Measurements from ENCODE around the gene OR5K4. TPM values are rescaled to one million over a fixed set of nuclear protein-coding genes. Genes with fewer than 3 reads are reported as not detected.

OR5K4 gene
- total RNA-seq, 1 donor from 2014 or later: not detected

- Histone ChIP-seq H3K36me3 (no peaks in the 10 kb centered on the region), H3K27me3 (ENCODE audit: low read depth) (no peaks in the 10 kb centered on the region), H3K4me1 (no peaks in the 10 kb centered on the region), H3K27ac (replicated peaks) (no peak overlapping the region), H3K4me3 (no peak overlapping the region), H3K9me3 (replicated peaks) (peaks cover 41% of the 10 kb centered on the region)
- intact Hi-C loops (cut with micrococcal nuclease): no loop called here
- no peak for TF ChIP-seq CTCF (IDR thresholded peaks at IDR 0.05; ENCODE audit: borderline replicate concordance)
- no peak for DNase-seq
Measured at GRCh38 chr3:98359250-98359649, 5.6 kb downstream of the OR5K4 start.

- Histone ChIP-seq H3K4me1 (no peaks in the 10 kb centered on the region), H3K4me3 (no peak overlapping the region), H3K9me3 (replicated peaks) (peaks cover 49% of the 10 kb centered on the region), H3K36me3 (no peaks in the 10 kb centered on the region), H3K27ac (replicated peaks) (no peak overlapping the region), H3K27me3 (ENCODE audit: low read depth) (no peaks in the 10 kb centered on the region)
- DNase-seq: no peak
- intact Hi-C loops (cut with micrococcal nuclease): no loop called here
- TF ChIP-seq CTCF (IDR thresholded peaks at IDR 0.05; ENCODE audit: borderline replicate concordance): no peak
Measured at GRCh38 chr3:98359993-98360675, 6.5 kb downstream of the OR5K4 start.

- Histone ChIP-seq H3K4me1 (no peaks in the 10 kb centered on the region), H3K9me3 (replicated peaks) (peaks cover 55% of the 10 kb centered on the region), H3K27ac (replicated peaks) (no peak overlapping the region), H3K27me3 (ENCODE audit: low read depth) (no peaks in the 10 kb centered on the region), H3K4me3 (no peak overlapping the region), H3K36me3 (no peaks in the 10 kb centered on the region)
- DNase-seq: no peak
- intact Hi-C loops (cut with micrococcal nuclease): no loop called here
- no peak for TF ChIP-seq CTCF (IDR thresholded peaks at IDR 0.05; ENCODE audit: borderline replicate concordance)
Measured at GRCh38 chr3:98360681-98361080, 7.0 kb downstream of the OR5K4 start.

GRCh38 chr3:98361289-98361688, 7.6 kb downstream of the OR5K4 start:
- H3K4me3 ChIP-seq: no peak overlapping the region
- H3K27ac ChIP-seq (replicated peaks): no peak overlapping the region
- intact Hi-C loops (cut with micrococcal nuclease): no loop called here
- no peak for TF ChIP-seq CTCF (IDR thresholded peaks at IDR 0.05; ENCODE audit: borderline replicate concordance)
- no peaks in the 10 kb centered on the region for H3K4me1 ChIP-seq
- no peaks in the 10 kb centered on the region for H3K36me3 ChIP-seq
- peaks cover 60% of the 10 kb centered on the region for H3K9me3 ChIP-seq (replicated peaks)
- no peaks in the 10 kb centered on the region for H3K27me3 ChIP-seq (ENCODE audit: low read depth)
- DNase-seq: no peak

- no peak for TF ChIP-seq CTCF (IDR thresholded peaks at IDR 0.05; ENCODE audit: borderline replicate concordance)
Measured at GRCh38 chr3:98367464-98368246, 14.0 kb downstream of the OR5K4 start.

More at GRCh38 chr3:98367464-98368246, 14.0 kb downstream of the OR5K4 start:
- H3K36me3 ChIP-seq: no peaks in the 10 kb centered on the region
- H3K9me3 ChIP-seq (replicated peaks): peaks cover 23% of the 10 kb centered on the region
- no peaks in the 10 kb centered on the region for H3K4me1 ChIP-seq
- H3K4me3 ChIP-seq: no peak overlapping the region
- H3K27me3 ChIP-seq (ENCODE audit: low read depth): no peaks in the 10 kb centered on the region
- intact Hi-C loops (cut with micrococcal nuclease): no loop called here
- H3K27ac ChIP-seq (replicated peaks): no peak overlapping the region
- DNase-seq: no peak
